CD1c-positive myeloid dendritic cell (primary cell): ENCODE measurements around the gene S100A2.

ENCODE experiments used
- DNase-seq: peaks from one replicate; pipeline ENCODE4 v3.0.0-alpha.2; 2016; ENCODE audit errors: extremely low spot score

Gene S100A2

DNA sequence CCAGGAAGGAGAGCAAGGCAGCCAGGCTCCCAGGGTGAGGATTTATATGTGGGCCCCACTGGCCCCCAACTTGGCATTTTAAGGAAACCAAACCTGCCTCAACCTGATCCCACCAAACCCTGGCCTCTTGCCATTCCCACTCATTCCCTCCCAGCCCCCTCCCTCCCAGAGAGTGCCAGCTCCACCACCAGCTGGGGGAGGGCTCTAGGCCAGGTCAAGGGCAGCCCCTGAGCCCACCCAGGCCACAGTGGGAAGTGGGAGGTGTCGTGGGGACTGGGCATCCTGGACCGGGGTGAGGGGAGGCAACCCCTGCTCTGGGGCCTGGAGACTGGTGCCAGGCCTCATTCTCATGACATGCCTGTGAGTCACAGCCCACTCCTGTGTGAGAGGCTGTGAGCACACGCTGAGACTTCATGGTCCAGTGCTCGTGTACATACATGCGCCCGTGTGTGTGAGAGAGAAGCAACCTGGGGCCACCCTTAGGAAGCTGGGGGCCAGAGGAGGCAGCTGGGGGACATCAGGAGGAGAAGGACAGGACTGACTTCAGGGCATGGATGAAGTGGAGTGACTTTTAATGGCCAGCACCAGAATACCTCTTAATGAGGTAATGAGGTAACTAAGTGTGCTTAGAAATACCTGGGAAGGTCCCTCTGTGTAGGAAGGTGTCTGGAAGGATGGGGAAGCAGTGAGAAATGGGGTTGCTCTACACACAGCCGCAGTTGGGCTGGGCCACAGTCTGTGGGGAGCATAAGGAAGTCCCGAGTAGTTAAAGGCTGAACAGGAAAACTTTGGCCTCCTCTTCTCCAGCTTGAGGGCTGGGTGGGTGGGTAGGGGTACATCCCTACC lies at the start of gene S100A2:
Gene S100A2 (minus strand): TSS at position 316 of the 846 bp plus-strand sequence. CDS start 1,967 bp downstream, outside the sequence.
- DNase-seq, result peak; percentile 68

DNA sequence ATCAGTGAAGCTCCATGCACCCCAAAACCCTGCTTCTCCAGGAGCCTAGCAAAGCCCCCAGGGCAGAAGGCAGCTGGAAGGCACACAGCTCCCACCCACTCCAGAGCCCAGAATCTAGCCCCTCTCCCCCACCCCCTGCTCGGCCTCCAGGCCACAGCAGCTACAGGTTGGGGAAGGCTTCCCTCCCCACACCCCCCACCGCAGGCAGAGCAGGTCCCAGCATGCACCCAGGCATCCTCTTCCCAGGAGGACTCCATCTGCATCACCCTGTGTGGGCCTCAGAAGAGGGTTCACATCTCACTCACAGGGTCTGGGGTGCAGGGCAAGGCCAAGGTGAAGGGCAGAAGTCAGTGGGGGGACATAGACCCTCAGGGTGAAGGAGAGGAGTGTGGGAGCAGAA lies 49.8 kb upstream of the S100A2 start:
- DNase-seq, result no peak

DNA sequence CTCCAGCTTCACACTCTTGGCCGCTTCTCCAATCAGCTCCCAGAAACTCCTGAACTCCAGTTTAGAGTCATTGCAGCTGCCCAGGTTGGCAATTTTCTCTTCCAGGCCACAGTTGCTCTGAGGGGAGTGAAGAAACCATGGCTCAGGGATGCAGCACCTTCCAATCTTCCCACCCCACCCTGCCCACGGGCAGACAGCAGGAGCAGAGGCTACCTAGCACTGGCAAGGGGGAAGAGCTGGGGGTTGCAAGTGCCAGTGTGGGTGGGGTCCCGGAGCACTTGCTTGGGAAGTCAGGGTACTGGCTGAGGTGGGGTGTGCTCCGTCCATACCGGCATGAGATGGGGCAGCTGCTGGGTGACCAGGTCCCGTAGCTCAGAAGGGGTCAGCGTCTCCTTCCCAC lies 49.3 kb upstream of the S100A2 start:
- no peak for DNase-seq

DNA sequence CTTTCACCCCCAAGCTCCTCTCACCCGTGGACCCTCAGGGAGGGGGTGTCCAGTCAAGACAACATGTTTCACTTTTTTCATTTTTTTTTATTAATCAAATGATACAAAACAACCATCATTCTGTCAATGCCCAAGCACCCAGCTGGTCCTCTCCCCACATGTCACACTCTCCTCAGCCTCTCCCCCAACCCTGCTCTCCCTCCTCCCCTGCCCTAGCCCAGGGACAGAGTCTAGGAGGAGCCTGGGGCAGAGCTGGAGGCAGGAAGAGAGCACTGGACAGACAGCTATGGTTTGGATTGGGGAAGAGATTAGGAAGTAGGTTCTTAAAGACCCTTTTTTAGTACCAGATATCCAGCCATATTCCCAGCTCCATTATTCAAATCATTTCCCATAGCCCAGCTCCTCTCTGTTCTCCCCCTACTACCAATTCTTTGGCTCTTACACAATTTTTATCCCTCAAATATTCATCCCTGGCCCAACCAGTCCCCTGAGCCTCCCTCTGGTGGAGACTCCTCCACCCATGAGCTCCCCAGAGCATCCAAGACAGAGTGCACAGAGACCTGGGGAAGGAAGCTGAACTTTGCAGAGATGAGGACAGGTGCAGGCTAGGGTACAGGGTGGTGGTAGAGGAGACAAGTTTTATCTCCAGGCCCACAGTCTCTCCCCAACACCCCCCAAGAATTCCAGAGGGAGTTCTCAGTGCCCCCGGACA lies 48.7 kb upstream of the S100A2 start:
- DNase-seq, result no peak

DNA sequence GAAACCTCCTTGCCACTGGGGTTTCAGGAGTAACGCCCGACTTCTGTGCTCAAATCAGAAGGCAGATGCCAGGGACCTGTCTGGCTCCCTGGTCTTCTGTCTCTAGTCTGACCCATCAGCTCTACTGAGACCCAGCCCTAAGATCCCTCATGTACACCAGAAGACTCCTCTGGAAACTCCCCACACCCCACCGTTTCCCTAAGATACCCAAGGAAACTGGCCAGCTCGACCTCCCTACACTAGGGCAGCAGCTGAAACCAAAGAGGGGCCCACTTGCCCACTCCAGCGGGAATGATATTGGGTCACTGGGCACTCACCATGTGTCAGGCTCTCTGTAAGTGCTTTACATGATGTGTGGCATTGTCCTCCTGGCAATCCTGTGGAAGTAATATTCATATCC lies 47.8 kb upstream of the S100A2 start:
- DNase-seq, result no peak

DNA sequence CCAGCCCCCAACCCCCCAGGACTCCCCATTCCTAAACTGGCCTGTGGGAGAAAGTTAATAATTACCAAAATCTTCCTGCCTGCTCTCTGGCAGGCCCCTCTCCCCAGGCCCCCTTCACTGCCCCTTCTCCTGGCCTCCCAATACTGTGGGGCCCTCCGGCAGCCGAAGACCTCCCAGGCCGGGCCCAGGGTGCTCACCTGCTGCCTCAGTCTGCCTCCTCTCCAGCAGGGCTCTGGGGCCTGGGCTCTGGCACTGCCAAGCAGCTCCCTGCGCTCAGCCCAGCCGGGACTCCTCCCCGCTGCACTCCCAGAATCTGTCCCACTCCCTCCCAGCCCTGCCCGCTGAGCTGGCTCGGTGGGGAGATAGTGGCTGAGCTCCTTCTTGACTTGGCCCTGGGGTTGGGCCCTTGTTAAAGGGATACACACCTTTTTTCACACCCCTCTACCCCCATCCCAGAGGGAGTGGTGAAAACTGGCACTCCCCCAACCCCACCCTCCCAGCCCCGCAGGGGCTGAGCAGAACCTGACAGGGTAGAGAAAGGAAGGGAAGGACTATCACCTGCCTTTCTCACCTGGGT lies 47.2 kb upstream of the S100A2 start, which contains the start of gene S100A16:
Gene S100A16 (minus strand): TSS at position 383 of the 577 bp plus-strand sequence. CDS start 4,986 bp downstream, outside the sequence.
- no peak for DNase-seq

DNA sequence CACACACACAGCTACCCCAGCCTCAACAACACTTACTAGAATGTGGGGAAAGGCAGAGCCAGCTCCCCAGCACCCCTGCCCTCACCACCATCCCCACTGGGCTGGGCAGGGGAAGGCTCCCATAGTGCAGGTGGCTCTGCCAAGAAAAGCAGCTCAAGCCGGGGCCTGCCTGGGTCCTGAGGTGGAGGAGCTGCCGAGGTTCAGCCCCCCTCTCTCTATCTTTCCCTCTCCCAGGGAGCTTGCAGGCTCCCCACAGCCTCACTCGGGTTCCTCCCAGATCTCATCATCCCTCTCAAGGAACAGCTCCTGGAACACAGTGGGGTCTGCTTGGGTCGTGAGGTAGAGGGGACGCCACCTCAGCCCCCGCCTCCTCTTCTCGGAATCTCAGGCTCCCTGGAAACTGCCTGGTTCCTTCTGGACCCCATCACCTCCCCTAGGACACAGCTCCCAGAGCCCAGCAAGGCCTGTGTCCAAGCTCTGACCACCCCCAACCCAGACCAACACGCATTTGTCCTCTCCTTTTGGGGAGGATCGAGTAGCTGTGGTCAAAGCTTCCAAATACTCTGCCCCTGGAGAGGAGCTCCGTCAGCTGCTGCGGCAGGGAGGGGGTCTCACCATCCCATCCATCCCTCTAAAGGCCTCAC lies 46.6 kb upstream of the S100A2 start:
- no peak for DNase-seq

DNA sequence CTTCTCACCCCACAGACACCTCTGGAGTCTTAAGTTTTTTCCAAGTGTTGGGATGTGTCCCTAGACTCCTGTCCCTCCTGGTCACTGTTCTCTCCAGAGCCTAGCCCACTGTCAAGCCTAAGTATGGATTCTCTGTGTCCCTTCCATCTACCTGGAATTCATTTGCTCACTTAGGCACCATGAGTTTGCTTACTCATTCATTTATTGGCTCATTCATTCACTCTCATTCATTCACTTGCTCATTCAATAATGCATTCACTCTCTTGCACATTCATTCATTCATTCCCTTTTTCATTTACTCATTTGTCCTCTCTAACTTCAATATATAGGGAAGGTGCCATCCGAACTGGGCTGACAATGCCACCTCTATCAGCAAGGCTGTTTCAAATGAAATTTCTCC lies 45.7 kb upstream of the S100A2 start:
- no peak for DNase-seq

DNA sequence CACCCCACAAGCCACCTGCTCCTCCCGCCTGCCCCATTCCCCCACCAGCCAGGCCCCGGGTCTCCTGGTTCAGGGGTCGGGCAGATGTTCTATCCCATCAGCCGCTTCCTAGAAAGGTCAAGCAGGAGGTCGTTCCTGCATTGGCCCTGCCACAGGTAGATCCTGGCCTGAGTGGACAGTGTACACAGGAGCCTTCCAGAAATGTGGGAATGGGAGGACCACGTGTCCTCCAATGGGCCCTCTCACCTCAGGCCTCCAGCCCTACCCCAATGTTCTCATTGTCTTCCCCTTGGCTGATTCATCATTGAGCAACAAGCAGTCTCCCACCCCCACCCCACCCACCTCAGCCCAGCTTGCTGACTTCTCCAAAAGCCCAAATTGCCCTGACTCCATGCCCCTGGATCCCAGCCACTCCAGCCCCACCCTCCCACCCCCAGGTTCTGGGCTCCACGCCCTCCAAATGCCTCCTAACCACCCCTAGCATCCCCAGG lies 45.2 kb upstream of the S100A2 start:
- DNase-seq, result peak; percentile 68

DNA sequence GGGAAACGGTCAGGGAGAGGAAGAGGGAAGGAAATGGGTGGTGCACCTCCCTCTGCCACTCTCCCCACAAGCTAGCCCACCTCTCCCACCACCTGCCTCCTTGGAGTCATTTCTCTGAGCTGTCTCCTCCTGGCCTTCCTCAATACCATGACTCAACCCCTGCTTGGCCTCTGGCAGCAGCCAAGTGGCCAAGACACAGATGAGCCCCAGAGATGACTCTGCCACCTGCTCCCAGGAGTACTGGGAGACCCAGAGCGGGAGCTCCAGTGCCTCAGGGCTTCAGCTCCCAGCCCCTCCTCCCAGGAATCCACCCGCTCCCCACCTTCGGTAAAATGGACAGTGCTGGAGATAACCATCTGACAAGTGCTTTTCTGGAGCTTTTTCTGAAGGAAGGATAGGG lies 44.7 kb upstream of the S100A2 start:
- DNase-seq, result peak; percentile 56

DNA sequence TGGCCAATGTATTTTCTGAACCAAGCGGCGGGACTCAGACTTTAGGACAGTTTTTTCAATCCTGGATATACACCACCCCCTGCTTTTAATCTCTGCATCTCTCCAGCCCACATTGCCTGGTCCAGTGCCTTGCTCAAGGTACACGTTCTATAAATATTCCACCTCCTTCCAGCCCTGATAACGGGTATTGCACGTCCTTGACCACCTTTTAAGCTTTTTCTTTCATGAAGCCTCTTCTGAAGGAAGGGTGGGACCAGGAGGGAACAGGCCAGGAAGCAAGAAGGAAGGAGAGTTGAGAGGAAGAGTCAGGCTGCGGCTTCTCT lies 43.9 kb upstream of the S100A2 start:
- DNase-seq, result no peak

DNA sequence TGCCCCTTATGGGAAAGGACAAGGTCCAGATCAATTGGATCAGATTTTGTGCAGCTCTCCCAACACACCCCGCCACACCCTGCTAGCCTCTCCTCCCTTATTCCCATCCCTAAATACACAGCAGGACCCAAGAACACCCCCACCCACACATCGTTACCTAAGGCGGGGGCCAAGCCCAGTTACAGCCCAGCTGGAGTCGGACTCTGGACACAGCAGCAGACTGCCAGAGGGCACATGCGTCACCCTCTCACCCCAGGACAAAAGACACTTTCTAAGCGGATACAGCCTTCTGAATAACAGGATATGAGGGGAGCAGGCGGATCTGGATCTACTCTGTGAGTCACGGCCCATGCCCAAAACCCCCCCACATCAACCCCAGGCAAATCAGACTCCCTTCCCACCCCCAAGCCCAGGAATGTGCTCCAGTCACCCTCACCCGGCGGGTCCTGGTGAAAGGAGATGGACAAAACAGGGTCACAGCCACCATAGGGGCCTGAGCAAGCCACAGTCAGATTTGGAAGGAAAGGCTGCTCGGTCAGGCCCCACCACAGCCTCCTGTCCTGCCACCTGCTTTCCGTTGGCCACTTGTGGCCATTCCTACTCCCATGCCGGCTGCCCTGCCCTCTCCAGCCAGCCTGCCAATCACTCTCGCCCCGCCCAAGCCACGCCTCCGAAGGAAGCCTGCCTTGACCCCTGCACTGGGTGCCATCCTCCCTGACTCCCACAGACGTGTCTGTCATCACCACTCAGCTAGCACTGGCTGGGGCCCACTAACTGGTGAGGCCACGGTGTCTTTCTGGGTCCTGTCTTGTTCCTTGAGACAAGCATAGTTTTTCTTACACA lies 43.3 kb upstream of the S100A2 start:
- peak; percentile 72 for DNase-seq

DNA sequence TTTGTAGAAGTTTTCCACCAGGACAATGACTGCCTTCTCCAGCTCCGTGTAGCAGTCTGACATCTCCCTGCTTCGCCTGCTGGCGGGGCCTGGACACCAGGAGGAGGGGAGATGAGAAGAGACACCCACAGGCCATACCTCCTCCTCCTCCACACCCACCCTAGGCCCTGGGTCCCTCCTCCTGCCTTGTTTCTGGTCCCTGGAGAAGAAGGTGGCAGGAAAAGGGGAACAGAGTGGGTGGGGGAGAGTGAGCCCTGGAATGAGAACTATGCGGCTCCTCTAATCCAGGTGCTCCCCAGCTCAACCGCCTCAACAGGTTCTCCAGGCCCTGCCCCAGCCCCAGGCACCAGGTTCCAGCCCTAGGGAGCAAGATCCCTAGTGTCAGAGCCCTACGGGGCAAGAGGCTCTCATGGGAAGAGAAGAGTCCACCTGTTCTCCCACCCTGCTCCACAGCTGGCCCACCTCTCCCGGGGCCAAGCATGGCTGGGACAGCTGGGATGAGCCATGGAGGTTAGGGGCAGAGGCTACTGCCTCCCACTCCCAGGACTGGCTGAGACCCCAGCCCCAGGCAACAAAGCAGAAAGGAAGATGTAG lies 42.5 kb upstream of the S100A2 start:
- DNase-seq, result no peak

DNA sequence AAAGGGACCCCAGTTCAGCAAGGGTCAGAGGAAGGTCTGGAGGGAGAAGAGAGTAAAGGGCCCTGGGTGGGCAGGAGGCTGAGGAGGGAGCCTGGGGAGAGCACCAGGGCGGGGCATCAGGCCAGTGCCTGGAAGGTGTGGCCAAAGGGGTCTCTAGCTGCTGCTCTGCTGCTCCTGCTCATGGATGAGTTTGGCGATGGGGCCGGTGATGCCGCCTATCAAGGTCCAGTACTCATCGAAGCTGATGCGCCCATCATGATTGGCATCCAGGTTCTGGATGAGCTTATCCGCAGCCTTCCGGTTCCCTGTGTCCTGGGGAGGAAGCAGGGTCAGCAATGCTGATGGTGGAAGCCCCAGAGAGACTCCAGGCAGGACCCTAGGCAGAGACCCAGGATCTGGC lies 41.7 kb upstream of the S100A2 start:
- no peak for DNase-seq

DNA sequence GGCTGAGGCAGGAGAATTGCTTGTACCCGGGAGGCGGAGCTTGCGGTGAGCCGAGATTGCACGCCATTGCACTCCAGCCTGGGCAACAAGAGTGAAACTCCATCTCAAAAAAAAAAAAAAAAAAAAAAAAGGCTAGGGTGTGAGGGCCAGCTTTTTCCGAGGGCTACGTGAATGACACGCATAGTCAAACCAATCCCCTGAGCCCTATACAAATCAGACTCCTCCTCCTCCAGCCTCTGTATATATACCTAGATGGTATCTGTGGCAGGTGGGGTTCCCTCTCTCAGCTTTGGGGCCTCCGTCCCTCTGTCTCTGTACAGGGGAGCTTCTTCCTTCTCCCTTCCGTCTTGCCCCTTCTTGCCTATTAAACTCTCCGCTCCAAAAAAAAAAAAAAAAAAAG lies 40.5 kb upstream of the S100A2 start:
- no peak for DNase-seq

DNA sequence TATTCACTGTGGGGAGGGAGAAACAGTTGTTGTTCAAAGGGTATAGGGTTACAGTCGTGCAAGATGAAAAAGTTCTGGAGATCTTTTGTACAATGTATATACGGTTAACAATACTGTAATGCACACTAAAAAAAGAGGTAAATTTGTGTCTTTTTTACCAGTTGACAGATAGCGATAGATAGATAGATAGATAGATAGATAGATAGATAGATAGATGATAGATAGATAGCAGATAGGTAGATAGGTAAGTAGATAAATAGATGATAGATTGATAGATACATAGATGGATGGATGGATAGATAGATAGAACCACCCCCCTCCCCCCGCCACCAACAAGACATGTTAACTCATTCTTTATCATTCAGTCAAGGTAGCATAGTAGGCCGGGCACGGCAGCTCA lies 37.1 kb upstream of the S100A2 start:
- no peak for DNase-seq

DNA sequence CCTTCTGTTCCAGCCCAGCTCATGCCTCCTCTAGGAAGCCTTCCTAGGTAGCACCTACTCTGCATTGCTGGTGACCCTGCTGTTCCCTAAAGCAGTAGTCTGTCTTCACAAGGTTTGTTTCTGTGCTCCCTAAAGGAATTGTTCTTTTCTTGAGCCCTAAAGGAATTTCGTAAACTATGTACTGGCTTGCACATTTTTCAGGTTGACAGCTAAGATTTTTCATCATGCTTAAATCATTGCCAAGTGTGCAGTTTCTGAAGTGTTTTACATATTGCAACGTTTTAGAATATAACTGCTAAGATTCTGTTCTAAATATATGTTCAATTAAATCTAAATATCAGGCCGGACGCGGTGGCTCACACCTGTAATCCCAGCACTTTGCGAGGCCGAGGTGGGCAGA lies 34.2 kb upstream of the S100A2 start:
- DNase-seq, result no peak

DNA sequence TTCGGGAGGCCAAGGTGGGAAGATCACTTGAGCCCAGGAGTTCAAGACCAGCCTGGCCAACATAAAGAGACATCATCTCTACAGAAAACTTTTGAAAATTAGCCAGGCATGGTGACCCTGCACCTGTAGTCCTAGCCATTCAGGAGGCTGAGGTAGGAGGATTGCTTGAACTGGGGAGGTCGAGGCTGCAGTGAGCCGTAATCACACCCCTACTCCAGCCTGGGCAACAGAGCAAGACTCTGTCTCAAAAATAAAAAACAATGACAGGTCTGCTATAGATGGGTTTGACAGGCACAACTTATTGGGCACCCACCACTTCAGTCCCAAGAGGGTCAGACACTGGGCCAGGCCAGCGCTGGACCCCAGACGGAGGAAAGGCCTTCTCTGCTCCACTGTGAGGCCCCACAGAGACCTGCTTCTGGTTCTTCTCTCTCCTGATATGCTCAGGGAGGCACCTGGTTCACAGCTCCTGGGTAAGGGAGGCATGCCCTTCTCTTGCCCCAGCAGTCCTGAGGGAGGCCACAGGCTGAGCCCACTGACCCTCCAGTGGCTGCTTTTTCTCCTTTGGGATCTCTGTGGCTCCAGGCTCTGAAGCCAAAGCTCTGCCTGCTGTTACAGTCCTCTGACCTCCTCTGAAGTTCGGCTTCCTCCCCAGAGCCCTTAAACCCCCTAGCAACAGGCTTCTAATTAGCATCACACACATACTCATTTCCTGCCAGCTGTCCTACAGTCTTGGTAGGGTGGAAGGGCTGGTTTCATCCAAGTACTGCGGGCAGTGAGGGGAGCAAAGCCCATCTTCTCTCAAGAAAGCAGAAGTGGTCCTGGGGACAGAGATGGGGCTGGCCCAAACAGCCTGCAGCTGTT lies 32.9 kb upstream of the S100A2 start:
- peak; percentile 54 for DNase-seq

DNA sequence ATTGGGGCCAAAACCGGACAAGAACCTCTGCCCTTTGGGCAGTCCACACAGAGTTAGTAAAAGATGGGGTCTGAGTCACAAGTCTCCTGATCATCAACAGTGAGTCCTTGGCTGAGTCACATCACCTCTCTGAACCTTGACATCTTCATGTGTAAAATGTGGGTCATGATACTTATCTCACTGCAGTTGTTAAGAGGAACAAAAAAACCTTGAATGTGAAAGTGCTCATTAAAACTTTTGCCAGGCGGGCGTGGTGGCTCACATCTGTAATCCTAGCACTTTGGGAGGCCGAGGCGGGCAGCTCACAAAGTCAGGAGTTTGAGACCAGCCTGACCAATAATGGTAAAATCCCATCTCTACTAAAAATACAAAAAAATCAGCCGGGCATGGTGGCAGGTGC lies 31.6 kb upstream of the S100A2 start:
- peak; percentile 74 for DNase-seq

DNA sequence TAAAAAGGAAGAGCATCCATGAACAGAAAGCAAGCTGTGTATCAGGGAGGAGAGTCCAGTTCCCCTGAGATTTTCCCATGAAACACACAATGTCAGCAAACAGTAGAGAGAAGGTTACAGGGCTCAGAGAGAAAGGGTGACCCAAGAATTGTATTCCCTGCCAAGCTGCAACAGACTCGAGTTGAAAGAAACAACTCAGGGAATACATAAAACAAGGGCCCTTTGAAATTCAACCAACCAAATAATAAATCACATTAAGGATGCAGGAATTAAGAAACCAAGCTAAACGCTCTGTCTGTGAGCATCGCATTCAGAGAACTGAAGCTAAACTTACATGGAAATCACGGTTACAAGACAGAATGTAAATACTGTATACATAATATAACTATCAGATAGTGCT lies 27.1 kb upstream of the S100A2 start:
- DNase-seq, result no peak
